Testis (tissue), 3 donors: Measurements from ENCODE around the gene B4GALT1. TPM values are rescaled to one million over a fixed set of nuclear protein-coding genes. Genes with fewer than 3 reads are reported as not detected.

Experiments
- DNase-seq: peaks from one replicate; pipeline ENCODE4 v3.0.0-alpha.2; 2019
- H3K27ac ChIP-seq, 2 donors: fragments of 200-600 bp; sonication (generic); one replicate each; pipeline ENCODE4 v1.5.1; 2019
- H3K27me3 ChIP-seq: fragments of 200-600 bp; sonication (generic); one replicate; pipeline ENCODE4 v1.5.1; 2019
- H3K36me3 ChIP-seq: fragments of 200-600 bp; sonication (generic); one replicate; pipeline ENCODE4 v1.5.1; 2017; ENCODE audit warnings: low read depth; ENCODE audit errors: missing control alignments
- H3K4me1 ChIP-seq: fragments of 200-600 bp; sonication (generic); one replicate; pipeline ENCODE4 v1.5.1; 2019
- H3K4me3 ChIP-seq, 2 donors: fragments of 200-600 bp; sonication (generic); one replicate each; pipeline ENCODE4 v1.5.1; 2017 to 2019
- H3K9me3 ChIP-seq: fragments of 200-600 bp; sonication (generic); one replicate; pipeline ENCODE4 v1.5.1; 2017
- POLR2A ChIP-seq: fragments of 450-650 bp; IDR thresholded peaks from one replicate; pipeline ENCODE4 v1.6.1; 2017; ENCODE audit warnings: antibody characterized with exemption, mild to moderate bottlenecking, moderate library complexity
- WGBS, 2 donors: methylation state at CpG; one replicate each; pipeline ENCODE4 v1.1.5; 2018; 5-methylcytosine and 5-hydroxymethylcytosine counted together
- intact Hi-C: fragments of 100-400 bp; cut with DNase I; formaldehyde crosslinking; loops from one replicate; pipeline ENCODE4 v1.15.1; 2023; ENCODE audit warnings: low total_unique reads
- polyA plus RNA-seq: library from polyadenylated mRNA; stranded (reverse); fragments of 350-450 nt; fragmentation: Illumina TruSeq; extraction: RNeasy Lipid Tissue Mini Kit (QIAGEN cat#74804); gene quantifications from one replicate; pipeline ENCODE4 v1.2.3, GENCODE V29; 2014; ENCODE audit warnings: low read depth, low replicate concordance; ENCODE audit not compliant: insufficient read depth
- total RNA-seq, 2 donors: library from RNA; depleted of rRNA; stranded (reverse); fragments of >200 nt; gene quantifications; one replicate each; pipeline ENCODE4 v1.2.3, GENCODE V29; 2016
- TF ChIP-seq, protein P1 (sequence below), 3 experiments: fragments of 450-650 bp in 2 of 3; fragments of 200-600 bp in 1 of 3; sonication (generic) in 1 of 3; IDR thresholded peaks; one replicate each; pipeline ENCODE4 v1.5.1; 2016 to 2019; ENCODE audit warnings: antibody characterized with exemption in 3 of 3, mild to moderate bottlenecking in 2 of 3, moderate library complexity in 1 of 3

The B4GALT1 gene
- total and polyA plus RNA-seq, 3 donors from 2014 or later: 112 to 212 (median 192) TPM

DNA sequence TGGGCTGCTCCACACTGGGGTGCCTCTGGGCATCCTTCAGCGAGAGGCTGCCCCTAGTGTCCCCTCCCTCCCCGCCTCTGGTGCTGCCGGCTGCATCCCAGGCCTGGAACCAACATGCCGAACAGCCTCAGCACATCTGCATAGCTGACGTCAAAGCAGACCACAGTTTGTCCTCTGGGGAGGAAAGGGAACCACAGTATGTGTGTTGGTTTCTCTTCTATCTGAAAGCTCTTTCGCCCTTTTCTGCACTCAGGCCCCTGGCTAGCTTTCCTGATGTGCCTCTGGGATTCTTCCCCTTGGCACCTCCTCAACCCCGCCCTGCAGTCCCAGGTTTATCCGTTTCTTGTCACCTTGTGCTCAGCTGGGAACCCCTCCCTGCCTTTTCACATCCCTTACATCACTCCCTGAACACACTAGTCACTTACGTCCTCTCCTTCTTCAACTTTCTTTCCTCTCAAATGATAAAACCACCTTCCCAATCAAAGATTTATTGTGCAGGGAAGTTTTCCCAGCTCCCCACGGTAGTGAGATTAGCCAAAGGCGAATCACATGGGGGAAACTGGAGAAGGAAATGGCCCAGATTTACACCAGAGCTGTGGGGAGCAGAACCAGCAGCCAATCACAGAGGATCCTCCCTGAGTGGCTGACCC is 35.5 kb upstream of the B4GALT1 start:
- 51 to 57% methylated on average over 11 of the region's 11 CpGs for WGBS, 2 donors
- TF ChIP-seq, protein P1, sequence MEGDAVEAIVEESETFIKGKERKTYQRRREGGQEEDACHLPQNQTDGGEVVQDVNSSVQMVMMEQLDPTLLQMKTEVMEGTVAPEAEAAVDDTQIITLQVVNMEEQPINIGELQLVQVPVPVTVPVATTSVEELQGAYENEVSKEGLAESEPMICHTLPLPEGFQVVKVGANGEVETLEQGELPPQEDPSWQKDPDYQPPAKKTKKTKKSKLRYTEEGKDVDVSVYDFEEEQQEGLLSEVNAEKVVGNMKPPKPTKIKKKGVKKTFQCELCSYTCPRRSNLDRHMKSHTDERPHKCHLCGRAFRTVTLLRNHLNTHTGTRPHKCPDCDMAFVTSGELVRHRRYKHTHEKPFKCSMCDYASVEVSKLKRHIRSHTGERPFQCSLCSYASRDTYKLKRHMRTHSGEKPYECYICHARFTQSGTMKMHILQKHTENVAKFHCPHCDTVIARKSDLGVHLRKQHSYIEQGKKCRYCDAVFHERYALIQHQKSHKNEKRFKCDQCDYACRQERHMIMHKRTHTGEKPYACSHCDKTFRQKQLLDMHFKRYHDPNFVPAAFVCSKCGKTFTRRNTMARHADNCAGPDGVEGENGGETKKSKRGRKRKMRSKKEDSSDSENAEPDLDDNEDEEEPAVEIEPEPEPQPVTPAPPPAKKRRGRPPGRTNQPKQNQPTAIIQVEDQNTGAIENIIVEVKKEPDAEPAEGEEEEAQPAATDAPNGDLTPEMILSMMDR (IDR thresholded peaks at IDR 0.05): no peak
- no peak for TF ChIP-seq POLR2A
- H3K36me3 ChIP-seq: no peaks in the 10 kb centered on the region
- H3K27me3 ChIP-seq: no peaks in the 10 kb centered on the region
- H3K9me3 ChIP-seq: no peaks in the 10 kb centered on the region
- H3K27ac ChIP-seq: no peak overlapping the region
- peaks cover 3% of the 10 kb centered on the region for H3K4me1 ChIP-seq
- peak; percentile 48 for DNase-seq
- intact Hi-C loops: no loop called here
- H3K4me3 ChIP-seq: no peak overlapping the region

DNA sequence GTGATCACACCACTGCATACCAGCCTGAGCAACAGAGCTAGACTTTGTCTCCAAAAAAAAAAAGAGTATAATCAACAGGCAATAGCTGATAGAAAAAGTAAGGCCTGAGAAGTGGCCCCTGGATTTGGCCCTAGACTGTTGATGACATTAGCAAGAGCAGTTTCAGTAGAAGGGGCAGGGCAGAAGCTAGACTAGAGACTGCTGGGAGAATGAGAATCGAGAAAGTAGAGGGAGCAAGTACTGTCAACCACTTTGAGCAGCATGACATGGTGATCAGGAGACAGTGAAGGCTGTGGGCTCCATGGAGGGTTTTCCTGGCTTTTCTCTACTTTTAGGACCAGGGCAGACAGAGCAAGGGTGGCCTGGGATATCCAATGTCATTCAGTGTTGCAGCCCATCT is 34.9 kb upstream of the B4GALT1 start:
- H3K4me1 ChIP-seq: peaks cover 3% of the 10 kb centered on the region
- H3K36me3 ChIP-seq: no peaks in the 10 kb centered on the region
- no peak overlapping the region for H3K4me3 ChIP-seq
- no peak for TF ChIP-seq POLR2A
- TF ChIP-seq, protein P1 (IDR thresholded peaks at IDR 0.05): no peak
- no peak for DNase-seq
- intact Hi-C loops: no loop called here
- H3K27me3 ChIP-seq: no peaks in the 10 kb centered on the region
- H3K27ac ChIP-seq: no peak overlapping the region
- 86 to 90% methylated on average over 1 of the region's 1 CpG for WGBS, 2 donors
- no peaks in the 10 kb centered on the region for H3K9me3 ChIP-seq

GRCh38 chr9:33198165-33198564 is 31.0 kb upstream of the B4GALT1 start:
- TF ChIP-seq, protein P1 (IDR thresholded peaks at IDR 0.05): no peak
- TF ChIP-seq POLR2A: no peak
- H3K4me3 ChIP-seq: no peak overlapping the region
- WGBS, 2 donors: 56 to 59% methylated on average over 6 of the region's 6 CpGs
- H3K9me3 ChIP-seq: no peaks in the 10 kb centered on the region
- intact Hi-C loops: no loop called here
- no peaks in the 10 kb centered on the region for H3K36me3 ChIP-seq
- peak overlapping the region in 1 of 2 donors; percentile 12 for H3K27ac ChIP-seq
- peak; percentile 25 for DNase-seq
- H3K27me3 ChIP-seq: no peaks in the 10 kb centered on the region
- H3K4me1 ChIP-seq: peaks cover 3% of the 10 kb centered on the region

DNA sequence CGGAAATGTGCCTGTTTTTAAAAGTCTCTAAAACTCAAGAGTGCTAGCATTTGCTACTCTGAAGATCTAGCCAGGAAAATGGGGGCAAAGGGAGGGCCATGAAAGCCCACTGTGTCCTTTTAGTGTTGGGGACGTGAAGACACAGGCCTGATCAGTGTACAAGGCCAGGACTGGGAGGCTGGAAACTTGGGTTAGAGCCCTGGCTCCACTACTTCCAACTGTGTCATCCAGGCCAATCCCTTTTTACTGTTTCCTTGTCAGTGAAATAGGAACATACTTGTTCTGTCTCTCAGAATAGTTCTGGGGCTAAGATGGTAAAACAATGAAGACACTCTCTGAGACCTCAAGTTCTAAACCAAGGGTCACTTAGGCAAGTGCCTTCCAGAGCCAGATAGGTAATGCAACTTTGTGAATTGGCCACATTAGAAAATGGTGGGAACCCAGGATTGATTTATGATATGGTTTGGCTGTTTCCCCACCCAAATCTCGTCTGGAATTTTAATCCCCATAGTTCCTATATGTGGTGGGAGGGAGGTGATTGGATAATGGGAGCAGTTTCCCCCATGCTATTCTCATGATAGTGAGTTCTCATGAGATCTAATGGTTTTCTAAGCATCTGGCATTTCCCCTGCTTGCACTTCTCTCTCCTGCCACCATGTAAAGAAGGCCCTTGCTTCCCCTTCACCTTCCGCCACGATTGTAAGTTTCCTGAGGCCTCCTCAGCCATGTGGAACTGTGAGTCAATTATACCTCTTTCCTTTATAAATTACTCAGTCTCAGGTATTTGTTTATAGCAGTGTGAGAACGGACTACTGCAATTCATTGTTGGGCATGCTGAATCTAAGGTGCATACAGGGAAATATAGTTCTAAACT is 30.4 kb upstream of the B4GALT1 start:
- DNase-seq: peak; percentile 56
- no peak for TF ChIP-seq POLR2A
- TF ChIP-seq, protein P1 (IDR thresholded peaks at IDR 0.05): peak in 1 of 3 experiments; percentile 13
- intact Hi-C loops: no loop called here
- Histone ChIP-seq H3K27me3 (no peaks in the 10 kb centered on the region), H3K36me3 (no peaks in the 10 kb centered on the region), H3K4me3 (no peak overlapping the region), H3K9me3 (no peaks in the 10 kb centered on the region), H3K27ac (peak overlapping the region in 1 of 2 donors; percentile 12), H3K4me1 (peaks cover 3% of the 10 kb centered on the region)
- WGBS, 2 donors: 61 to 67% methylated on average over 6 of the region's 6 CpGs
